H9 (cell line): ENCODE results near the gene KLHDC7B. TPM values are rescaled to one million over a fixed set of nuclear protein-coding genes. Genes with fewer than 3 reads are reported as not detected.

ENCODE experiments used
- DNase-seq: peaks from one replicate; pipeline ENCODE4 v3.0.0-alpha.2; 2017
- H2AFZ ChIP-seq: one replicate; pipeline ENCODE4 v1.6.1; 2013; ENCODE audit warnings: mild to moderate bottlenecking, low read length, control low read depth, moderate library complexity
- H2AK5ac ChIP-seq: 2 replicates; pipeline ENCODE4 v1.6.1; 2013; ENCODE audit warnings: low read length, control low read depth, mixed read lengths; ENCODE audit not compliant: insufficient read length
- H2BK120ac ChIP-seq: one replicate; pipeline ENCODE4 v1.6.1; 2013; ENCODE audit warnings: low read depth, mild to moderate bottlenecking, low read length, control low read depth, inconsistent platforms; ENCODE audit not compliant: poor library complexity, severe bottlenecking
- H2BK12ac ChIP-seq: 2 replicates; pipeline ENCODE4 v1.6.1; 2013; ENCODE audit warnings: low read length, control low read depth, mixed read lengths, low read depth; ENCODE audit not compliant: insufficient read length
- H2BK15ac ChIP-seq: 2 replicates; pipeline ENCODE4 v1.6.1; 2013; ENCODE audit warnings: low read depth, low read length, control low read depth
- H2BK20ac ChIP-seq: one replicate; pipeline ENCODE4 v1.6.1; 2013; ENCODE audit warnings: low read depth, mild to moderate bottlenecking, low read length, control low read depth, inconsistent platforms; ENCODE audit not compliant: poor library complexity, severe bottlenecking
- H2BK5ac ChIP-seq: 2 replicates; pipeline ENCODE4 v1.6.1; 2013; ENCODE audit warnings: low read length, control low read depth, mixed read lengths; ENCODE audit not compliant: insufficient read length
- H3K14ac ChIP-seq: 2 replicates; pipeline ENCODE4 v1.6.1; 2013; ENCODE audit warnings: low read length, control low read depth; ENCODE audit not compliant: insufficient read depth
- H3K18ac ChIP-seq: 2 replicates; pipeline ENCODE4 v1.6.1; 2013; ENCODE audit warnings: low read depth, mild to moderate bottlenecking, mixed read lengths, low read length, control low read depth; ENCODE audit not compliant: insufficient read length
- H3K23ac ChIP-seq: 2 replicates; pipeline ENCODE4 v1.6.1; 2013; ENCODE audit warnings: low read length, control low read depth, mixed read lengths, low read depth; ENCODE audit not compliant: insufficient read length
- H3K23me2 ChIP-seq: 2 replicates; pipeline ENCODE4 v1.6.1; 2013; ENCODE audit warnings: low read depth, mild to moderate bottlenecking, mixed read lengths, low read length, control low read depth; ENCODE audit not compliant: insufficient read length, poor library complexity, severe bottlenecking
- H3K27ac ChIP-seq: 2 replicates; pipeline ENCODE4 v1.5.1; 2013; ENCODE audit warnings: low read length, control low read depth, mixed read lengths, low read depth; ENCODE audit not compliant: insufficient read length
- H3K27me3 ChIP-seq: 2 replicates; pipeline ENCODE4 v1.6.1; 2013; ENCODE audit warnings: low read length, control low read depth, inconsistent platforms; ENCODE audit not compliant: insufficient read depth
- H3K4ac ChIP-seq: 2 replicates; pipeline ENCODE4 v1.6.1; 2013; ENCODE audit warnings: low read depth, mild to moderate bottlenecking, control low read depth, inconsistent platforms, low read length, moderate library complexity
- H3K4me1 ChIP-seq: 2 replicates; pipeline ENCODE4 v1.6.1; 2013; ENCODE audit warnings: low read length, control low read depth, inconsistent platforms; ENCODE audit not compliant: insufficient read depth
- H3K4me2 ChIP-seq: 2 replicates; pipeline ENCODE4 v1.6.1; 2013; ENCODE audit warnings: low read length, control low read depth, mixed read lengths; ENCODE audit not compliant: insufficient read length, insufficient read depth
- H3K56ac ChIP-seq: 2 replicates; pipeline ENCODE4 v1.6.1; 2013; ENCODE audit warnings: low read depth, mild to moderate bottlenecking, mixed read lengths, low read length, control low read depth; ENCODE audit not compliant: insufficient read length
- H3K79me1 ChIP-seq: 2 replicates; pipeline ENCODE4 v1.6.1; 2013; ENCODE audit warnings: low read depth, mild to moderate bottlenecking, moderate library complexity, low read length, control low read depth, inconsistent platforms; ENCODE audit not compliant: insufficient read depth, poor library complexity, severe bottlenecking
- H3K79me2 ChIP-seq: 2 replicates; pipeline ENCODE4 v1.6.1; 2013; ENCODE audit warnings: low read length, control low read depth, inconsistent platforms; ENCODE audit not compliant: insufficient read depth
- H3K9ac ChIP-seq: 2 replicates; pipeline ENCODE4 v1.6.1; 2013; ENCODE audit warnings: low read length, control low read depth, mixed read lengths; ENCODE audit not compliant: insufficient read length; ENCODE audit errors: extremely low read depth
- H3K9me3 ChIP-seq: one replicate; pipeline ENCODE4 v1.6.1; 2013; ENCODE audit warnings: low read depth, low read length, inconsistent platforms; ENCODE audit not compliant: control insufficient read depth
- H3T11ph ChIP-seq: one replicate; pipeline ENCODE4 v1.6.1; 2013; ENCODE audit warnings: mild to moderate bottlenecking, low read length, control low read depth, inconsistent platforms
- H4K20me1 ChIP-seq: one replicate; pipeline ENCODE4 v1.6.1; 2013; ENCODE audit not compliant: control insufficient read depth, insufficient read length, insufficient read depth
- H4K5ac ChIP-seq: 2 replicates; pipeline ENCODE4 v1.6.1; 2013; ENCODE audit warnings: low read depth, mild to moderate bottlenecking, mixed read lengths, low read length, control low read depth; ENCODE audit not compliant: insufficient read length
- H4K8ac ChIP-seq: replicated peaks from 2 replicates; pipeline ENCODE4 v1.6.1; 2013; ENCODE audit warnings: low read length, control low read depth, mixed read lengths, low read depth; ENCODE audit not compliant: insufficient read length
- H4K91ac ChIP-seq: 2 replicates; pipeline ENCODE4 v1.6.1; 2013; ENCODE audit warnings: low read depth, mild to moderate bottlenecking, moderate library complexity, mixed read lengths, low read length, control low read depth; ENCODE audit not compliant: insufficient read length
- H3K27ac Mint-ChIP-seq, 3 experiments: 2 replicates in 2 of 3; 3 replicates in 1 of 3; pipeline ENCODE4 v1.8.0; 2020 to 2021; ENCODE audit warnings: mixed read lengths in 3 of 3, mild to moderate bottlenecking in 1 of 3, moderate library complexity in 1 of 3
- H3K27me3 Mint-ChIP-seq: 2 replicates; pipeline ENCODE4 v1.8.0; 2021; ENCODE audit warnings: low read depth, mild to moderate bottlenecking, moderate library complexity, mixed read lengths
- H3K36me3 Mint-ChIP-seq, 3 experiments: 2 replicates in 2 of 3; 3 replicates in 1 of 3; pipeline ENCODE4 v1.8.0; 2020 to 2021; ENCODE audit warnings: low read depth in 3 of 3, mixed read lengths in 3 of 3; ENCODE audit not compliant: insufficient read depth in 1 of 3
- H3K4me1 Mint-ChIP-seq, 2 experiments: 2 replicates each; pipeline ENCODE4 v1.8.0; 2020; ENCODE audit warnings: mixed read lengths in 2 of 2
- H3K4me3 Mint-ChIP-seq, 2 experiments: 2 replicates in 1 of 2; 3 replicates in 1 of 2; pipeline ENCODE4 v1.8.0; 2020 to 2021; ENCODE audit warnings: mild to moderate bottlenecking in 2 of 2, mixed read lengths in 2 of 2, moderate library complexity in 1 of 2
- H3K9me3 Mint-ChIP-seq, 2 experiments: 2 replicates in 1 of 2; 3 replicates in 1 of 2; pipeline ENCODE4 v1.8.0; 2020; ENCODE audit warnings: mild to moderate bottlenecking in 2 of 2, mixed read lengths in 2 of 2, moderate library complexity in 1 of 2
- CTCF ChIP-seq: fragments of 200-600 bp; sonication (generic); conservative IDR thresholded peaks from 3 replicates; pipeline ENCODE4 v1.8.0; 2021; ENCODE audit warnings: antibody characterized with exemption, mild to moderate bottlenecking
- WGBS: extraction: QIAGEN DNeasy Blood & Tissue Kit; methylation state at CpG from one replicate; pipeline ENCODE4 v1.1.7; 2013; ENCODE audit warnings: missing lambda C conversion rate, low lambda C conversion rate, mixed read lengths; ENCODE audit not compliant: insufficient read length; ENCODE audit errors: extremely low coverage; 5-methylcytosine and 5-hydroxymethylcytosine counted together
- total RNA-seq: library from RNA; stranded (reverse); gene quantifications from 2 replicates; pipeline ENCODE4 v1.2.1, GENCODE V29; 2021

Gene KLHDC7B
- total RNA-seq, 1 experiment from 2014 or later = not detected

- no peak overlapping the region for H4K5ac ChIP-seq
- H2AFZ ChIP-seq = no peak overlapping the region
- no peak overlapping the region for H3K27ac ChIP-seq
- H3K27me3 Mint-ChIP-seq = peaks cover 62% of the 10 kb centered on the region
- H4K20me1 ChIP-seq = no peaks in the 10 kb centered on the region
- no peak for TF ChIP-seq CTCF
- H3K4me1 Mint-ChIP-seq = no peaks in the 10 kb centered on the region
- no peak overlapping the region for H2BK120ac ChIP-seq
- no peak for DNase-seq
- H2BK20ac ChIP-seq = no peak overlapping the region
- H3K56ac ChIP-seq = no peak overlapping the region
- H3K23me2 ChIP-seq = peaks cover 2% of the 10 kb centered on the region
- H3T11ph ChIP-seq = no peak overlapping the region
- H3K4me1 ChIP-seq = no peaks in the 10 kb centered on the region
- no peak overlapping the region for H3K4ac ChIP-seq
- no peak overlapping the region for H2BK5ac ChIP-seq
- no peaks in the 10 kb centered on the region for H3K79me1 ChIP-seq
- H3K9me3 ChIP-seq = no peaks in the 10 kb centered on the region
- H3K4me3 Mint-ChIP-seq = no peak overlapping the region
- no peaks in the 10 kb centered on the region for H3K36me3 Mint-ChIP-seq
- H3K79me2 ChIP-seq = no peaks in the 10 kb centered on the region
- no peak overlapping the region for H3K9ac ChIP-seq
- no peaks in the 10 kb centered on the region; the same call in 1 of the 2 replicates for H3K27me3 ChIP-seq
- H3K4me2 ChIP-seq = no peak overlapping the region
- no peak overlapping the region for H3K14ac ChIP-seq
- H2BK15ac ChIP-seq = no peak overlapping the region
- no peak overlapping the region for H3K18ac ChIP-seq
- no peak overlapping the region; a peak in 1 of 7 replicates for H3K27ac Mint-ChIP-seq
- no peak overlapping the region for H4K91ac ChIP-seq
- WGBS = no CpG with 5 or more reads among the region's 19 CpGs
- H4K8ac ChIP-seq = no peak overlapping the region
- H2AK5ac ChIP-seq = no peak overlapping the region
- no peak overlapping the region for H2BK12ac ChIP-seq
- H3K9me3 Mint-ChIP-seq = no peaks in the 10 kb centered on the region; a peak in 1 of 5 replicates
- no peak overlapping the region for H3K23ac ChIP-seq
These were observed 3.2 kb upstream of the KLHDC7B start for GRCh38 chr22:50542416-50542927.
